NCI-H526 (cell line): Measurements from ENCODE around the gene PRSS33.

ENCODE experiments used
- DNase-seq, 2 experiments: peaks; one replicate each; lab custom pipeline; 2025; lab: John Stamatoyannopoulos, UW

The PRSS33 gene

DNA sequence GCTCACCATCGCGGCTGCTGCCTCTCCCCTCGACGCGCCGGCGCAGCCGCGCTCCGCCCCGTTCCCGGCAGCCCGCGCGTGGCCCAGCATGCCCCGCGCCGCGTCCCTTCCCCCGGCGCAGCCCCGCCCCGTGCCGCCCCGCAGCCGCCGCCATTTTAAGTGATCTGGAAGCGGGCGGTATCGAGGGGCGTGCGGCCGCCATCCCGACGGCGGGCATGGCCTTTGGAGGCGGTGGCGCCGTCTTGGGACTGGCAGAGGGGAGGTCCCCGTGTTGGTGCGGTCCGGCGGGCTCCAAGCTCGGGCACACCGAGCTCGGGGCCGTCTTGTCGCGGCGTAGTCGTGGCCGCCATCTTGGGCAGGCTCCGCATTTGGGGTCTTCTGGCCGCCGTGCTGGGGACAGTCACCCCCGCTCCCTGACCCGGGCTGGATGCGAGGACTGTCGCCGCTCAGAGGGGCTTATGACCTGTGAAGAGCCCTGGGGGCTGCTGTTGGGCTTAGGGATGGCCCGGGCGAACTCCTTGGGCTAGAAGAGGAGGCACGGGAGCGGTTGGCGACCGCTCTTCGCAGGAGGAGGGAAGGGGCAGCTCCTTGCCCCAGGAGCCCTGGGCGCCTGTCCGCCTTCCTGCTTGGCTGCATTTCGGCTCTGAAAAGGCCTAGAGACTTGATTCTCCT, 10.0 kb downstream of the PRSS33 start, which contains the start of gene ELOB:
Gene ELOB, minus strand, starts transcription at position 50 of the 672 bp plus-strand sequence. Its CDS starts 41 bp downstream, at position 9.
- peak; percentile 30 to 85 for DNase-seq

- no peak for DNase-seq
Observed at GRCh38 chr16:2776500-2777139, 10.7 kb downstream of the PRSS33 start.

GRCh38 chr16:2775765-2776499, 11.4 kb downstream of the PRSS33 start:
- no peak for DNase-seq

DNA sequence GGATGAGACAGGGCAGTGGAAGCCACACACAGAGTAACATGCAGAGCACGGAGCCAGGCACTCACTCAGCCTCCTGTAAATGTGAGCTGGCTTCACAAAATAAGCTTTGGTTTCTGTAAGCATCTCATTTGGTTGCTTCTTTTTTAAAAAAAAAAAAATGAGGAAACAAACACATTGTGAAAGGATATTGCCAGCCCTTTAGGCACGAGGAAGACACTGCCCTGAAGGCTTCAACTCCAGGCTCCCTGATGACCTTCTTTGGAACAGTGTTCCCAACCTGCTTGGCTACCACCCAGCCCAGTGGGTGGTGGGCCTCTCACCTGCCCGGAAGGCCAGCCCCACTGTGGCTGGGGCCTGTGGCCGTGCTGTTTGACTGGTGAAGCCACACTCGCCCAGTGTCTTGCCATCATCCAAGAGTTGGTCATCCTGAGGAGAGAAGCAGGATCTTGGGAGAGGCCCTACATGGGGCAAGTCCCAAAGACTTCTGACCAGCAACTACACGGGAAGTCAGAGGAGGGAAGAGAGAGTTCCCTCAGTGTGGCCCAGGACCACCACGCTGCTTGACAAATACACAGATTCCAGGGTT, 12.1 kb downstream of the PRSS33 start:
- no peak for DNase-seq

GRCh38 chr16:2774161-2774891, 13.0 kb downstream of the PRSS33 start:
- no peak for DNase-seq

GRCh38 chr16:2773188-2773968, 14.0 kb downstream of the PRSS33 start:
- DNase-seq, result no peak

GRCh38 chr16:2771496-2772402, 15.6 kb downstream of the PRSS33 start:
- no peak for DNase-seq

GRCh38 chr16:2770057-2770951, 17.1 kb downstream of the PRSS33 start:
- DNase-seq, result peak in 1 of 2 experiments; percentile 22

DNA sequence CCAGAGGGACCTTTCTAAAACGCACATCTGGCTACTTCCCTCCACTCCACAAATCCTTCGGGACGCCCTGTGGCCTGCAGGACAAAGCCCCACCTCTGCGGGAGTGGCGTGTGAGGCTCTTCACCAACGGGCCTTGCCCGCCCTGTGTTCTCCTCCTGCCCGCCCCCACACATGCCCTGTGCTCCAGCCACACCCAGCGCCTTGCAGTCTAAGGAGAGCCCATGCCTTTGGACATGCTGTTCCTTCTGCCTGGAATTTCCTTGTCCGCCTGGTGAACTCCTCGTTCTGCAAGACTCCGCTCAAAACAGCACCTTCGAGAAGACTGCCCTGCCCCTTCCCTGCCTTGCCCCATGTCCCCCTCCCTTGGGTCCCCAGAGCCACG, 17.7 kb downstream of the PRSS33 start:
- no peak for DNase-seq

DNA sequence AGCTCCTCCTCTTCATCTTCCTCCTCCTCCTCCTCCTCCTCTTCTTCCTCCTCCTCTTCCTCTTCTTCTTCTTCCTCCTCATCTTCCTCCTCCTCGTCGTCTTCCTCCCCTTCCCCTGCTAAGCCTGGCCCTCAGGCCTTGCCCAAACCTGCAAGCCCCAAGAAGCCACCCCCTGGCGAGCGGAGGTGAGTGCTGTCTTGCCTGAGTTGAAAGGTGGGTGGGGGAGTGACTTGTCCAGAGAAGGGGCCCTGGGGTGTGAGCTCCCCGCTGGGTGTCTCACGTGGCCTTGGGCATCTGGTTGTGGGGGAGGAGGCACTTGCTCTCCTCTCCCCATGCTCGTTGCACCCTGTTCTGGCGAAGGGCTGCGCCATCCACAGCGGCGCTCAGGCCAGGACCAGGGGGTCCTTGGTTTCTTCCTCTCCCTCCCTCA, 18.2 kb downstream of the PRSS33 start:
- DNase-seq, result no peak

DNA sequence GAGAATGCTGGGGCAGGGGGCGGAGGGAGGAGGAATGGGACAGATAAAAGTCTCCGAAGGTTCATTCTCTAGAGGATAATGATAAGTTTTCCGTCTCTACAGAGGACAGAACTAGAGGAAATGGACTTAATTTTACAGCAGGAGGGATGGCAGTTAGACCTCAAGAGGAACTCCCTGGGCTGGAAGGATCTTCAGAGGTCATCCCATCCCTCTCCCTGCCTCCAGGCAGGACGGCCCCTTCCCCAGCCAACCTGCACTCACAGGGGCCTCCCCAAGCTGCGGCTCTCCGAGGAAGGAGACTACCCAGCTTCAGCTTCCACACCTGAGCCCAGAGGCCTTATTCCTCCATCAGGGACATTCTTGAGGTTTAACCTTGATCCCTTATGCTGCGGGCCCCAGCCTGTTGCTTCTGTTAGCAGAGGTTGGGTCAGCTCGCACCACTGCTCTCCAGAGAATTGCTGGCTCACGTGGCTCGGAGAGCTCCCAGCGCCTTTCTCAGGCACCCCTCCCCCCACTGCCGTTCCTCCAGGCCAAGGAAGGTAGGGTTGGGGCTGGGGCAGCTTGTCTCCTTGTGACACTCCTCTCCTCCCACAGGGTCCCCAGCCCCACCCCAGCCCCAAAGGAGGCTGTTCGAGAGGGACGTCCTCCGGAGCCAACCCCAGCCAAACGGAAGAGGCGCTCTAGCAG, 18.8 kb downstream of the PRSS33 start:
- DNase-seq, result no peak

GRCh38 chr16:2767891-2768290, 19.5 kb downstream of the PRSS33 start:
- no peak for DNase-seq

- no peak for DNase-seq
Observed at GRCh38 chr16:2767140-2767731, 20.1 kb downstream of the PRSS33 start.

GRCh38 chr16:2766430-2767139, 20.8 kb downstream of the PRSS33 start:
- DNase-seq, result no peak

DNA sequence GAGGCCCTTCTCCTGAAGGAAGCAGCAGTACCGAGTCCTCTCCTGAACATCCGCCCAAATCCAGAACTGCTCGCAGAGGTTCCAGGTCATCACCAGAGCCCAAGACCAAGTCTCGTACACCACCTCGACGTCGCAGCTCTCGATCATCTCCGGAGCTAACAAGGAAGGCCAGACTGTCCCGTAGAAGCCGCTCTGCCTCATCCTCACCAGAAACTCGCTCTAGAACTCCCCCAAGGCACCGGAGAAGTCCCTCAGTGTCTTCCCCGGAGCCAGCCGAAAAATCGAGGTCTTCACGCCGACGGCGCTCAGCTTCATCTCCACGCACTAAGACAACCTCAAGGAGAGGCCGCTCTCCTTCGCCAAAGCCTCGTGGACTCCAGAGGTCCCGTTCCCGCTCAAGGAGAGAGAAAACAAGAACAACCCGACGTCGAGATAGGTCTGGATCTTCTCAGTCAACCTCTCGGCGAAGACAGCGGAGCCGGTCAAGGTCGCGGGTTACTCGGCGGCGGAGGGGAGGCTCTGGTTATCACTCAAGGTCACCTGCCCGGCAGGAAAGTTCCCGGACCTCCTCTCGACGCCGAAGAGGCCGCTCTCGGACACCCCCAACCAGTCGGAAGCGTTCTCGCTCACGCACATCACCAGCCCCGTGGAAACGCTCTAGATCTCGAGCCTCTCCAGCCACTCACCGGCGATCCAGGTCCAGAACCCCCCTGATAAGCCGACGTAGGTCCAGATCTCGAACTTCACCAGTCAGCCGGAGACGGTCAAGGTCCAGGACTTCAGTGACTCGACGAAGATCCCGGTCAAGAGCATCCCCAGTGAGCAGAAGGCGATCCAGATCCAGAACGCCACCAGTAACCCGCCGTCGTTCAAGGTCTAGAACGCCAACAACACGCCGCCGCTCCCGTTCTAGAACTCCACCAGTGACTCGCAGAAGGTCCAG, 21.6 kb downstream of the PRSS33 start:
- DNase-seq, result no peak

DNA sequence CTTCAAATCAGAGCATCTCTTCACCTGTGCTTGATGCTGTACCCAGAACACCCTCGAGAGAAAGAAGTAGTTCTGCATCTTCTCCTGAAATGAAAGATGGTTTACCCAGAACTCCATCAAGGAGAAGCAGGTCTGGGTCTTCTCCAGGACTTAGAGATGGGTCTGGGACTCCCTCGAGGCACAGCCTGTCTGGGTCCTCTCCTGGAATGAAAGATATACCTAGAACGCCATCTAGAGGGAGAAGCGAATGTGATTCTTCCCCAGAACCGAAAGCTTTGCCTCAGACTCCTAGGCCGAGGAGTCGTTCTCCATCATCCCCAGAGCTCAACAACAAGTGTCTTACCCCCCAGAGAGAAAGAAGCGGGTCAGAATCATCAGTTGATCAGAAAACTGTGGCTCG, 22.6 kb downstream of the PRSS33 start:
- no peak for DNase-seq
